Measurements from ENCODE around the gene TMEM132E. TPM values are rescaled to one million over a fixed set of nuclear protein-coding genes. Genes with fewer than 3 reads are reported as not detected.

The TMEM132E gene
- total RNA-seq, 1 donor, result not detected

GRCh38 chr17:34670618-34671017, 91.2 kb downstream of the TMEM132E start:
- Histone ChIP-seq H3K4me1 (ENCODE audit: insufficient read depth, low read length) (no peaks in the 10 kb centered on the region), H3K27me3 (ENCODE audit: insufficient read depth, low read length) (no peaks in the 10 kb centered on the region), H3K4me3 (ENCODE audit: low read length) (no peak overlapping the region), H3K9me3 (ENCODE audit: low read depth, low read length) (no peaks in the 10 kb centered on the region)

- Histone ChIP-seq H3K4me1 (ENCODE audit: insufficient read depth, low read length) (no peaks in the 10 kb centered on the region), H3K9me3 (ENCODE audit: low read depth, low read length) (no peaks in the 10 kb centered on the region), H3K4me3 (ENCODE audit: low read length) (no peak overlapping the region), H3K27me3 (ENCODE audit: insufficient read depth, low read length) (no peaks in the 10 kb centered on the region)
These were observed 91.8 kb downstream of the TMEM132E start for GRCh38 chr17:34671191-34671590.

- H3K27me3 ChIP-seq (ENCODE audit: insufficient read depth, low read length), result no peaks in the 10 kb centered on the region
- no peaks in the 10 kb centered on the region for H3K9me3 ChIP-seq (ENCODE audit: low read depth, low read length)
- no peak overlapping the region for H3K4me3 ChIP-seq (ENCODE audit: low read length)
- H3K4me1 ChIP-seq (ENCODE audit: insufficient read depth, low read length), result no peaks in the 10 kb centered on the region
These were observed 92.9 kb downstream of the TMEM132E start for GRCh38 chr17:34672176-34672785.

- Histone ChIP-seq H3K27me3 (ENCODE audit: insufficient read depth, low read length) (no peaks in the 10 kb centered on the region), H3K4me3 (ENCODE audit: low read length) (no peak overlapping the region), H3K9me3 (ENCODE audit: low read depth, low read length) (no peaks in the 10 kb centered on the region), H3K4me1 (ENCODE audit: insufficient read depth, low read length) (no peaks in the 10 kb centered on the region)
These were observed 94.1 kb downstream of the TMEM132E start for GRCh38 chr17:34673516-34673915.

GRCh38 chr17:34673995-34674890, 94.9 kb downstream of the TMEM132E start:
- no peaks in the 10 kb centered on the region for H3K4me1 ChIP-seq (ENCODE audit: insufficient read depth, low read length)
- no peaks in the 10 kb centered on the region for H3K9me3 ChIP-seq (ENCODE audit: low read depth, low read length)
- no peak overlapping the region for H3K4me3 ChIP-seq (ENCODE audit: low read length)
- H3K27me3 ChIP-seq (ENCODE audit: insufficient read depth, low read length), result no peaks in the 10 kb centered on the region

- H3K4me3 ChIP-seq (ENCODE audit: low read length), result no peak overlapping the region
- H3K4me1 ChIP-seq (ENCODE audit: insufficient read depth, low read length), result no peaks in the 10 kb centered on the region
- H3K9me3 ChIP-seq (ENCODE audit: low read depth, low read length), result no peaks in the 10 kb centered on the region
- H3K27me3 ChIP-seq (ENCODE audit: insufficient read depth, low read length), result no peaks in the 10 kb centered on the region
These were observed 95.8 kb downstream of the TMEM132E start for GRCh38 chr17:34675143-34675542.

GRCh38 chr17:34675605-34676004, 96.2 kb downstream of the TMEM132E start:
- Histone ChIP-seq H3K27me3 (ENCODE audit: insufficient read depth, low read length) (no peaks in the 10 kb centered on the region), H3K9me3 (ENCODE audit: low read depth, low read length) (no peaks in the 10 kb centered on the region)

GRCh38 chr17:34680151-34680550, 100.8 kb downstream of the TMEM132E start:
- Histone ChIP-seq H3K27me3 (ENCODE audit: insufficient read depth, low read length) (no peaks in the 10 kb centered on the region), H3K4me3 (ENCODE audit: low read length) (no peak overlapping the region), H3K9me3 (ENCODE audit: low read depth, low read length) (no peaks in the 10 kb centered on the region), H3K4me1 (ENCODE audit: insufficient read depth, low read length) (no peaks in the 10 kb centered on the region)

More at GRCh38 chr17:34675605-34676004, 96.2 kb downstream of the TMEM132E start:
- Histone ChIP-seq H3K4me1 (ENCODE audit: insufficient read depth, low read length) (no peaks in the 10 kb centered on the region), H3K4me3 (ENCODE audit: low read length) (no peak overlapping the region)

- Histone ChIP-seq H3K27me3 (ENCODE audit: insufficient read depth, low read length) (no peaks in the 10 kb centered on the region), H3K9me3 (ENCODE audit: low read depth, low read length) (no peaks in the 10 kb centered on the region), H3K4me3 (ENCODE audit: low read length) (no peak overlapping the region), H3K4me1 (ENCODE audit: insufficient read depth, low read length) (no peaks in the 10 kb centered on the region)
These were observed 102.9 kb downstream of the TMEM132E start for GRCh38 chr17:34682305-34682704.

- Histone ChIP-seq H3K4me3 (ENCODE audit: low read length) (no peak overlapping the region), H3K9me3 (ENCODE audit: low read depth, low read length) (no peaks in the 10 kb centered on the region), H3K4me1 (ENCODE audit: insufficient read depth, low read length) (no peaks in the 10 kb centered on the region), H3K27me3 (ENCODE audit: insufficient read depth, low read length) (no peaks in the 10 kb centered on the region)
These were observed 104.0 kb downstream of the TMEM132E start for GRCh38 chr17:34683390-34683789.

Other genes with a start within 250 kb of the TMEM132E start
- gene CCL13, start 223.1 kb upstream of the TMEM132E start, total RNA-seq, result not detected
- gene CCL1, start 216.3 kb upstream of the TMEM132E start, total RNA-seq, result not detected